ENCODE measurements around the gene VIPR2.
"Not testable (repeated sequence)": the region's sequence is repeated elsewhere in the genome, so short reads cannot be mapped to it uniquely, and the experiment has no call there.

DNA sequence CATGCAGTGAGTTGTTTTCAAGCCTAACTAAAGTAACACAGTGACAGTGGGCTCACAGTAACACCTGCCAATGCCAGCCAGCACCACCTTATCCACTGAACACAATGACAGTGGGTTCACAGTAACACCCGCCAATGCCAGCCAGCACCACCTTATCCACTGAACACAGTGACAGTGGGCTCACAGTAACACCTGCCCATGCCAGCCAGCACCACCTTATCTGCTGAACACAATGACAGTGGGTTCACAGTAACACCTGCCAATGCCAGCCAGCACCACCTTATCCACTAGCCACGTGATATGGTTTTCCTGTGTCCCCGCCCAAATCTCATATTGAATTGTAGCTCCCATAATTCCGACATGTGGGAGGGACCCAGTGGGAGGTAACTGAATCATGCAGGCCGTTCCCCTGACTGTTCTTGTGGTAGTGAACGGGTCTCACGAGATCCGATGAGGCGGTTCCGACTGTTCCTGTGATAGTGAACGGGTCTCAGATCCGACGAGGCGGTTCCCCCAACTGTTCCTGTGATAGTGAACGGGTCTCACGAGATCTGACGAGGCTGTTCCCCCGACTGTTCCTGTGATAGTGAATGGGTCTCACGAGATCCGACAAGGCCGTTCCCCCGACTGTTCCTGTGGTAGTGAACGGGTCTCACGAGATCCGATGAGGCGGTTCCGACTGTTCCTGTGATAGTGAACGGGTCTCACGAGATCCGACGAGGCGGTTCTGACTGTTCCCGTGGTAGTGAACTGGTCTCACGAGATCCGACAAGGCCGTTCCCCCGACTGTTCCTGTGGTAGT is 44.2 kb downstream of the VIPR2 start:
- TF ChIP-seq, protein P1, sequence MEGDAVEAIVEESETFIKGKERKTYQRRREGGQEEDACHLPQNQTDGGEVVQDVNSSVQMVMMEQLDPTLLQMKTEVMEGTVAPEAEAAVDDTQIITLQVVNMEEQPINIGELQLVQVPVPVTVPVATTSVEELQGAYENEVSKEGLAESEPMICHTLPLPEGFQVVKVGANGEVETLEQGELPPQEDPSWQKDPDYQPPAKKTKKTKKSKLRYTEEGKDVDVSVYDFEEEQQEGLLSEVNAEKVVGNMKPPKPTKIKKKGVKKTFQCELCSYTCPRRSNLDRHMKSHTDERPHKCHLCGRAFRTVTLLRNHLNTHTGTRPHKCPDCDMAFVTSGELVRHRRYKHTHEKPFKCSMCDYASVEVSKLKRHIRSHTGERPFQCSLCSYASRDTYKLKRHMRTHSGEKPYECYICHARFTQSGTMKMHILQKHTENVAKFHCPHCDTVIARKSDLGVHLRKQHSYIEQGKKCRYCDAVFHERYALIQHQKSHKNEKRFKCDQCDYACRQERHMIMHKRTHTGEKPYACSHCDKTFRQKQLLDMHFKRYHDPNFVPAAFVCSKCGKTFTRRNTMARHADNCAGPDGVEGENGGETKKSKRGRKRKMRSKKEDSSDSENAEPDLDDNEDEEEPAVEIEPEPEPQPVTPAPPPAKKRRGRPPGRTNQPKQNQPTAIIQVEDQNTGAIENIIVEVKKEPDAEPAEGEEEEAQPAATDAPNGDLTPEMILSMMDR (IDR thresholded peaks at IDR 0.05) = not testable (repeated sequence)
- TF ChIP-seq POLR2A (IDR thresholded peaks at IDR 0.05) = not testable (repeated sequence)
